ENCODE data around the gene PIP4K2A.

GRCh38 chr10:22716943-22717342 lies 2.6 kb upstream of the PIP4K2A start:
- TF ChIP-seq CTCF (conservative IDR thresholded peaks at IDR 0.05; ENCODE audit: low read depth, low read length) (no peak), EZH2phosphoT487 (IDR thresholded peaks at IDR 0.05; ENCODE audit: borderline replicate concordance, low read length) (no peak)

Measured in PC-3 (cell line).